HG03039 (cell line): ENCODE measurements around the gene S100A16.
"Not testable (repeated sequence)": the region's sequence is repeated elsewhere in the genome, so short reads cannot be mapped to it uniquely, and the experiment has no call there.

Experiments
- ATAC-seq: cut with Tn5 transposase; IDR thresholded peaks from one replicate; pipeline ENCODE4 v1.9.1; 2021; ENCODE audit warnings: mild to moderate bottlenecking, moderate library complexity; ENCODE audit not compliant: unreplicated experiment

S100A16 gene

GRCh38 chr1:153565529-153566374, 47.2 kb downstream of the S100A16 start, which contains the start of gene S100A2:
TSS of gene S100A2 (minus strand) at chr1:153565844. CDS start at chr1:153563877, 1,967 bp downstream.
- no peak for ATAC-seq

- no peak for ATAC-seq
Measured at GRCh38 chr1:153563991-153564390, 48.9 kb downstream of the S100A16 start.

- no peak for ATAC-seq
Measured at GRCh38 chr1:153563483-153563901, 49.4 kb downstream of the S100A16 start.

GRCh38 chr1:153562021-153562420, 50.9 kb downstream of the S100A16 start:
- not testable (repeated sequence) for ATAC-seq

GRCh38 chr1:153561466-153561985, 51.4 kb downstream of the S100A16 start:
- ATAC-seq: no peak

- no peak for ATAC-seq
Measured at GRCh38 chr1:153560771-153561465, 52.0 kb downstream of the S100A16 start.

GRCh38 chr1:153560241-153560640, 52.7 kb downstream of the S100A16 start:
- ATAC-seq: no peak

GRCh38 chr1:153557877-153558276, 55.1 kb downstream of the S100A16 start:
- ATAC-seq: no peak
